HG03439 (cell line): Measurements from ENCODE around the gene OAF.
"Not testable (repeated sequence)": the region's sequence is repeated elsewhere in the genome, so short reads cannot be mapped to it uniquely, and the experiment has no call there.

ENCODE experiments used
- ATAC-seq: cut with Tn5 transposase; IDR thresholded peaks from one replicate; pipeline ENCODE4 v1.9.1; 2021; ENCODE audit warnings: mild to moderate bottlenecking, moderate library complexity; ENCODE audit not compliant: unreplicated experiment

Gene OAF

DNA sequence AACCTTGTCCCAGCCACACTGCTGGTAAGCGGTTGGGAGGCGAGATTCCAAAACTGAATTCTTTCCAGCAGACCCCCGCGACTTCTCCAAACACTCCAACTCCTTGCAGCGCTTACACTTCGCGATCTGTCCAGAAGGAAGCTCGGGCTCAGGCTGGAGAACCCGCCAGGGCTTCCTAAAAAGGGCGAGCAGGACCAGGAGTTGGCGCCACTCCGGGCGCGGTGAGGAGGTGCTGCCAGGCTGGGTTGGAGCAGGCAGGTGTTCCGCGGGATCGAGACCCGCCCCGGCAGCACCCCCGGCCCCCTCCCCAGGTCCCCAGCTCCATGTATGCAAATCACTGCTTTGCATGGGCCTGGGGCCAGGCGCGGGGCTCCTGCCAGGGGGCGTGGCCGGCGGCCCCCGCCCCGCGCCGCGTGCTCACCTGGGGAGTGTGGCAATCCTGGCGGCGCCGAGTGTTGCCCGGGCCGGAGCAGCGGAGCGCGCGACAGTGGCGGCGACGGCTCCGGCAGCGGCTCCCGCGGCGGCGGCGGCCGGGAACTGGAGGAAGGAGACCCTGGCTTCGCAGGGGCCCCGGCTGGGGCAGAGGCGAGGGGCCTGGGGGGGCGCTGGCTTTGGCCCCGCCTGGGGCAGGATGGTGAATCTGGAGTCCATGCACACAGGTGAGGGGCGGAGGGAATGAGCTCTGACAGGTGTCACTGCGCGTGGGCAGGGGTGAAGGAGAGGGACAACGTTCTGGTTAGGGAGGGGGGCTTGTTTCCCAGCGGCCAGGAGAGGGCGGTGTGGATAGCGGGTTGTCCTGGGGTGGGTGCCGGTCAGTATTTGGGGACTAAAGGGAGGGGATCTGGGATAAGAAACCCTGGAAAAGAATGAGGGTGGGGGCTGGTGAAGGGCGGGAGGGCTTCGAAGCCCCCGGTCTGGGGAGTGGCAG lies 29.1 kb downstream of the OAF start, which contains the start of gene POU2F3:
TSS of gene POU2F3 (plus strand) at position 428 of the 928 bp plus-strand sequence. CDS start at position 632, 204 bp downstream.
- ATAC-seq = no peak

DNA sequence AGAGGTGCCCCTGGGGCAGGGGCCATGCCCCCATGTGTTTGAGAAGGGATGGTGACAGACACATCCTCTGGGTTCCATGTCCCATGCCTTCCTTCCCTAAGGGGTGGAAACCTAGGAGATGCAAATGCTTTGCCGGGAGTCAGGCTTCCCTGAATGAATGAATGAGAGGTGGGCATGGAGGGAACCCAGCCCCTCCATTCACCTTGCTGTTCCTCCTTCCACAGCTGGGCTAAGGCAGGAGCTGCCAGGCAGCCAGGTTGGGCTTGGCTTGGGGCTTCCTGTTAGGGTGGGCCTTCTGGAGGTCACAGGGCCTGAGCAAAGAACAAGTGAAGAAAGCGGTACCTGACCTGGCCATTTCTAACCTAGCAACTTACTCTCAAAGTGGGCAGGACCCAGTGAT lies 30.0 kb downstream of the OAF start:
- no peak for ATAC-seq

- ATAC-seq = no peak
Observed at GRCh38 chr11:120241277-120241676, 30.4 kb downstream of the OAF start.

DNA sequence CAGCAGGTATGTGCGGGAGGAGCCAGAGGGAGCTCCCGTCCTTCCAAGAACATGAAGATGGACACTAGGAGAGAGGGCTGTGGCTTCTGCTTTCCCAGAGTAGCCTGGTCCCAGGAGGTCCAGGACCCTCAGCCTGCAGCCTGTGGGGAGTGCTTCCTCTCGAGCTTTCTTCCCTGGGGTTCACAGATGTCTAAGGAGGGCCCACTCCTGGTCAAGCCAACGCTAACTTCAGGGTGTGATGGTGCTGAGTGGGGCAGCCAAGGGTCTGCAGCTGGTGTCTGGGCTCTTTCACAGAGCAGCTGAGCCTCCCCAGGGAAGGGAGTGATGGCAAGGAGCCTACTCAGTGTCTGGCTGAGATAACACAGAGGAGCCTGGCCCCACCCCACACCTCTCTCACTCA lies 32.4 kb downstream of the OAF start:
- no peak for ATAC-seq

GRCh38 chr11:120244476-120245365 lies 33.9 kb downstream of the OAF start:
- ATAC-seq = no peak

DNA sequence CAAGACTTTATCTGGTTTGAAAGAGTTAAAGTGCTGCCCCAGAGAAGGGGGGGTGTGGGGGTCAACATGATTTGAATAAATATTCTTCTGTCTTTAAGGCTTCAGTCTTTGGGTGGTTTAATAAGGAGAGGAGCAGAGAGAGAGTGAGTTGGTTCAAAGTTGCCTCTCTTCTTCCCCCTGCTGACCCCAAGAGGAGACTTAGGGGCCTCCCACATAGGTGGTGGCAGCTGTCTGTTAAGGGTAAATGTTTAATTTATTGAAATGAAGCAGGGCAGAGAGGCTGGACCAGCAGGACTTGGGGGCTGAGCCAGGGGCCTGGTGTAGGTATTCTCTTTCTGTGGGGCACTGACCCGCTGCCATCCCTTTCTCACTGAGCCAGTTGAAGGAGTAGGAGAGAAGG lies 34.6 kb downstream of the OAF start:
- ATAC-seq = no peak

- peak; percentile 56 for ATAC-seq
Observed at GRCh38 chr11:120248551-120249278, 37.9 kb downstream of the OAF start.

- ATAC-seq = no peak
Observed at GRCh38 chr11:120249279-120250262, 38.7 kb downstream of the OAF start.

DNA sequence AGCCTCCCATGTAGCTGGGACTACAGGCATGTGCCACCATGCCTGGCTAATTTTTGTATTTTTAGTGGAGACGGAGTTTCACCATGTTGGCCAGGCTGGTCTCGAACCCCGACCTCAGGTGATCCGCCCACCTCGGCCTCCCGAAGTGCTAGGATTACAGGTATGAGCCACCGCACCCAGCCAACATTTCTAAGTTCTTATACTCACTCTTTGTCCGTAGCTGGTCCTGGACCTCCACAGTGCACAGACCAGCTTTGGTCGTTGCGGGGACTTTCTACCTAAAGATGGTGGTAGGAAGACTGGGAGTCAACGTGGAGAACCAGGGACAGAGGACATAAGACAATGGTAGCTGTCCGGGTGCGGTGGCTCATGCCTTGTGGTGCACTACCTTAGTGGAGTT lies 42.5 kb downstream of the OAF start:
- not testable (repeated sequence) for ATAC-seq

DNA sequence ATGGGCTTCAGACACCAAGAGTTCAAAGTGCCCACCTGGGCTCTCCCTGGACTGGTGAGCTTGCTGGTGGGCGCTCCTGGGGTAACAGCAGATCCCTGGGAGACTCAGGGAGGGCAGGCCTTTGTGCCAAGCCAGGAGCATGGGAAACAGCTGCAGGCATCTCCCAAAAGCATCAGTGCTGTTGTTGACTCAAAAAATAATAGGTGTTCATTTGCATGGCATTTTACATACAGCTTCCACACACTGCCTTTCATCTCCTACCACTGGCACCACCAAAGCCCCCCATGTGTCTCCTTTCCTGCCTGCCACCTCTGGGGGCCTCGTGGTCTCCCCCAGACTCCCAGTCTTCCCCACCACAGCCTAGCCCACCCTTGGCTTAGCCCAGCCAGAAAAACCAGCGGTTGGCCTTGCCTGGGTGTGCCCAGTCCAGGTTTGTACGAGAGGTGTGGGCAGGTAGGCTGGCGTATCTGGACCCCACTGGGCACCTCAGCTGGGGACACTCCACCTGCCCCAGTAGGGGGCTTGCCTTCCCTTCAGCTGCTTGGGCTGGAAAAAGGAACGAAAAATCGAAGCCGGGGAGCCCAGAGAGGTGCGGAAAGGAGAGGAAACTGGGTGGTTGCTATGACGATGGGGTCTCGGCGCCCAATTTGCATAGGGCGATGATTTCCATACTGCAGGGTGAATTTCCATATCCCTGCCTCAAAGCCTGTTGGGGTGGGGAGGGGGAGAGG lies 44.1 kb downstream of the OAF start:
- no peak for ATAC-seq

- no peak for ATAC-seq
Observed at GRCh38 chr11:120255519-120255866, 44.7 kb downstream of the OAF start.

DNA sequence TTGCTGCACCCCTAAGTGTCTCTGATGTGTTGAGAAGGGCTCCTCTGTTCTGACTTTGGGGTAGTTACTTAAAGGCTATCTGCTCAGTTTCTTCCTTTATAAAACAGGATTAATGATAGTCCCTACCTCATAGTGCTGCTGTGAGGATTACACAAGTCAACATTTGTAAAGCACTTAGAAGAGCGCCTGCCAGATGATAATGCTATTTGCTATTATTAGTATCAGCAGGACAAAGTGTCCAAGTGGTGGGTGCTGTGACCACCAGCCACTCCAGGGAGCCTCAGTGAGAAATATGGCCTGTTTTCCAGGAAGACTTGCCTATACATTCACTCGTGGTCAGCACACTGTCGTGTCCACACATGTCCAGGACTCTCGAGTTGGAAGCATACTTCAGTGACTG lies 45.3 kb downstream of the OAF start:
- ATAC-seq = no peak

- no peak for ATAC-seq
Observed at GRCh38 chr11:120256779-120257178, 45.9 kb downstream of the OAF start.

DNA sequence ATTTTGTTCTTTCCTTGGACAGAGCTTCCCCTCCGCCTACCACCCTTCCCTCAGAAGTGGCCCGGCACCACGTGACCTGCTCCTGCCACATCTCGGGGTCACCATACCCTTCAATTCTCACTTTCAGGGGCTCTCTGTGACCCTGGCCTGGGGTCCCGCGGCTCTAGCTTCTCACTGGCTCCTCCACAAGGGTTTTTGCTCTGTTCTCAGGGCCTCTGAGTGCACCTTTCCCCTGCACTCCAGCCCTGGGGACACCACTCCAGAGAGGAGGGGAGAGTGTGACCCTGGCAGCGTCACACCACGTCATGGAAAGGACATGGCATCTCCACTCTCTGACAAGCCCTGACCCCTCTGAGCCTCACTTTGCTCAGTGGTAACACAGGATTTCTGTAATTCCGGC lies 46.5 kb downstream of the OAF start:
- no peak for ATAC-seq

GRCh38 chr11:120258661-120259060 lies 47.8 kb downstream of the OAF start:
- ATAC-seq = no peak

DNA sequence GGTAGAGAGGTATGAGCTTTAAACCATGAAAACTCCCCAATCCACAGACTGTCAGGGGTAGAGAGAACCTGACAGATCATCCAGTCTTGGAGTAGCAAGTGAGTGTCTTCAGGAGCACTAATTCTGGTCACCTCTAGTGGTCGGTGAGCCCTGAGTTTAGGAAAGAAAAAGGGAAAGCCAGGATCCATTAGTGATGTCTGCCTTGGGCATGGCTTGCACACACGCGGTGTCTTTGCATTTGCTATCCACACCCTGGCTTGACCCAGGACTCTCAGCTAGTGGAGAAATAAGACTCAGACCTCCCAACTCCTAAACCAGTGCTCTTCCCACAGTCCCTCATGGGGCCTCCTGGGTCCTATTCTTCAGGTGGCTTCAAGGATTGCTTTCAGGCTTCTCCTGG lies 48.4 kb downstream of the OAF start:
- no peak for ATAC-seq

DNA sequence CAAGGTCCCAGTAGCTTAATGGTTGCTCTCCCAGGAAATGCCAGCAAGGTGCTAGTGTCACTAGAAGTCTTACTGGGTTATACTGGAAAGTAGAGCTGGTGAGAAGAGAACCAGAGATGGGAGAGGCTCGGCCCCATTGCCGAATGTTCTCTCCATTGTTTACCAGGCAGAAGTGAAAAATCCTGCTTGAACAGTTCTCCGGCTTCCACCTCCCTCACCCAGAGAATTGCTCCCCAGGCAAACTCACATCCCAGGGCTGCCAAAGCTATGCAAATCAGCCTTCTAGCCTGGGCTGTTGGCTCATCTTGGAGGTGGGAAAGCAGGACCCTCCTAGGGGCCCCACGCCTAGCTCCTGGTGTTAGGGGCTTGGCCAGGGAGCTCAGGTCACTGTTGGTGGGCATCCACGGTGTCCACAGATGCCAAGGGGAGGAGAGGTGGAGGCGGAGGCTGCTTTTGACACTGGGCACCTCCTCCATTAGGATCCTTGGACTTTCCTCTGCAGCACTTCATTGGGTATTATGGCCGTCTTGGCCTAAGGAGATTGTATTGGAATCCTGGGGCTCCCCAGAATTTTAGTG lies 49.2 kb downstream of the OAF start:
- no peak for ATAC-seq

DNA sequence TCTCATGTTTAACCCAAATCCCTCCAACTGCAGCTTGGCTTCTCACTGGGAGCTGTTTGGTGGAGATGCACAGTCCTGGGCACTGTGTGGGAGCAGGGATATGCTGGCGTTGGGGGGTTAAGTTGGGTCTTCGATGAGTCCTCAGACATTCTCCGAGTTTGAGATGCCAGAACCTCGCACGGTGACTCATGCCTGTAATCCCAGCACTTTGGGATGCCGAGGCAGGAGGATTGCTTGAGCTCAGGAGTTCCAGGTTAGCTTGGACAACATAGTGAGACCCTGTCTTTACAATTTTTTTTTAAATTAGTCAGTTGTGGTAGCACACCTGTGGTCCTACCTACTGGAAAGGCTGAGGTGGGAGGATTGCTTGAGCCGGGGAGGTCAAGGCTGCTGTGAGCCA lies 49.8 kb downstream of the OAF start:
- ATAC-seq = no peak

- ATAC-seq = no peak
Observed at GRCh38 chr11:120261321-120261720, 50.5 kb downstream of the OAF start.
